T-helper 9 cell (primary cell): Measurements from ENCODE around the gene NR1D1.
"Not testable (repeated sequence)": the region's sequence is repeated elsewhere in the genome, so short reads cannot be mapped to it uniquely, and the experiment has no call there.

Source experiments
- DNase-seq: peaks from one replicate; pipeline ENCODE4 v3.0.0-alpha.2; 2020
- total RNA-seq, 2 donors: gene quantifications; one replicate each; lab custom pipeline; 2026; lab: John Stamatoyannopoulos, UW

NR1D1 gene
- total RNA-seq: 34.6 to 94.6 reads per million in 2 donors

- no peak for DNase-seq
Observed at GRCh38 chr17:40100419-40100668, at the start of gene NR1D1. NR1D1 (minus strand) TSS chr17:40100589; CDS start chr17:40100094, 495 bp downstream.

DNA sequence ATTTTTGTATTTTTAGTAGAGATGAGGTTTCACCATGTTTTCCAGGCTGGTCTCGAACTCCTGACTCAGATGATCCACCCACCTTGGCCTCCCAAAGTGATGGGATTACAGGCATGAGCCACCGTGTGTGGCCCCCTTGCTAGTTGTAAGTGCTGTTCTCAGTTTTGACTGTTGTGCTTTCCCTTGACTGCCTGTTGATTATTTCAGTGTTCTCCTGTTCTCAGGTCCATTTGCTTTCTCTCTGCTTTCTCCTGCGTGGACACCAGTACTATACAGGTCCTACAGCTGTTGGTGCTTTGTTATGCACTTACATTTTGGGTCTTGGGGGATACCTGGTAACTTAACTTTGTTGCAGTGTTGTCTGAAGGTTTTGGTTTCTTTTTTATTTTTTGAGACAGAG, 48.1 kb upstream of the NR1D1 start:
- DNase-seq: no peak

GRCh38 chr17:40145476-40145875, 45.1 kb upstream of the NR1D1 start:
- DNase-seq: no peak

- not testable (repeated sequence) for DNase-seq
Observed at GRCh38 chr17:40143166-40143565, 42.8 kb upstream of the NR1D1 start.

GRCh38 chr17:40139566-40140058, 39.2 kb upstream of the NR1D1 start:
- no peak for DNase-seq

- DNase-seq: no peak
Observed at GRCh38 chr17:40135817-40136216, 35.4 kb upstream of the NR1D1 start.

- no peak for DNase-seq
Observed at GRCh38 chr17:40134184-40134583, 33.8 kb upstream of the NR1D1 start.

- no peak for DNase-seq
Observed at GRCh38 chr17:40130352-40131042, 30.1 kb upstream of the NR1D1 start.

- DNase-seq: no peak
Observed at GRCh38 chr17:40129498-40129897, 29.1 kb upstream of the NR1D1 start.

GRCh38 chr17:40124279-40125141, 24.1 kb upstream of the NR1D1 start:
- no peak for DNase-seq

- no peak for DNase-seq
Observed at GRCh38 chr17:40123811-40124114, 23.4 kb upstream of the NR1D1 start.

GRCh38 chr17:40122999-40123810, 22.8 kb upstream of the NR1D1 start:
- DNase-seq: peak; percentile 42

GRCh38 chr17:40122136-40122998, 22.0 kb upstream of the NR1D1 start:
- DNase-seq: no peak

GRCh38 chr17:40121181-40122135, 21.1 kb upstream of the NR1D1 start, which contains the start of gene MSL1:
MSL1 (plus strand) TSS chr17:40121971; CDS start chr17:40122613, 642 bp downstream.
- peak; percentile 84 for DNase-seq

- no peak for DNase-seq
Observed at GRCh38 chr17:40115101-40115436, 14.7 kb upstream of the NR1D1 start.

DNA sequence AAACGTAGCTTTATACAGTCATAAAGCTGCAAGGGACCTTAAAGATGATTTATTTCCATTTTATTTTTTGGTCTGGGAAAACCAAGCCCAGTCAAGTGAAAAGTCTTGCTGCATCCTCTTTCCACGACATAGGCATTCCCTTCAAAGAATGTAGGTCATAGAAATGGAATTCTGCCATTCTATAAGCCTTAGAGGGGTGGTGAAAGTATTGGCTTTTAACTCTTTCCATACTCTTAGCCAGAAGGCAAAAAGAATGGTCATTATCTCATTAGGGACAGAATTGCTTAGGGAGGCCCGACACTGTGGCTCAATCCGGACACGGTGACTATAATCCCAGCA, 13.5 kb upstream of the NR1D1 start:
- DNase-seq: no peak

DNA sequence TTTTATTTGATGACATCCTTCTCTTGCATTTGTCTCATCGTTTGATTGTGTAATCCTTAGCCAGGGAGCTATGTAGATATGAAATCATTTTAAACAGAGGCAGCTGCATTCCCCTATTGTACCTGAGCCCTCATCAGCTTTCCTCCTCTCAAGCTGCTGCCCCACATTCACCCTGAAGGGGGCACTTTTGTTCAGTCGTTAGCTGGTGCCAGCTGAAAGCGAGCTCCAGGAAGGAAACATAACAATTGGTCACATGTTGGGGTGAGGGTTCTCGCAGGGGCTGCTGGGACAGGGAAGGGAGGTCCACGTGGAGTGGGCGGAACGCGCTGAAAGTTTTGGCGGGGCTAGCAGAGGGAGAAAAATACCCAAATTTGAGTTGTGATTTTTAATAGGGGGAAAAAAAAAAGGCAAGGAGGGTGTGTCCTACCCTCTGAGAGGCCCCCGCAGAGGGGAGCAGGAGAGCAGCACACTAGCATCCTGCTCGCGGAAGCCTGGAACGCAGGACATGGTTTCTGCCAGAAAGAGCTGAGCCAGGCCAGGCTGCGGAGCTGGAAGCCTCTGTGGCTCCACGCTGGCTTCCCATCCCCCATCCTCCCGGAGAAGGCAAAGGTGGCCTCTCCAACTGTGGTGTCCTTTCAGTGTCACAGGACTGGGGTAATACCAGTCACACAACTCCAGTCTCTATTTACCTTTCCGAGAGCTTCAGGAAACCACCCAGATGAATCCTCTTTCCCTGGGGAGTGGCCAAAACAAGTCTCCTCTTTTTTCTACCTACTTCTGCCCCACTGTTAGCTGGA, 12.9 kb upstream of the NR1D1 start:
- DNase-seq: peak; percentile 86

GRCh38 chr17:40112718-40113109, 12.3 kb upstream of the NR1D1 start:
- DNase-seq: no peak

- no peak for DNase-seq
Observed at GRCh38 chr17:40112191-40112711, 11.9 kb upstream of the NR1D1 start.
